DOHH2 (cell line): ENCODE data around the gene DDX41.
A peak's percentile ranks its signal among the peaks of the same experiment; 100 is the strongest.

Source experiments
- EZH2phosphoT487 ChIP-seq: fragments of 200-600 bp; sonication (generic); IDR thresholded peaks from 2 replicates; pipeline ENCODE4 v1.6.1; 2017; ENCODE audit warnings: borderline replicate concordance, mild to moderate bottlenecking, antibody characterized with exemption, low read length, moderate library complexity, mixed read lengths
- TF ChIP-seq, protein P1 (sequence below): fragments of 200-600 bp; sonication (generic); IDR thresholded peaks from one replicate; pipeline ENCODE4 v1.5.1; 2014; ENCODE audit warnings: antibody characterized with exemption, mild to moderate bottlenecking, low read depth, low read length; ENCODE audit not compliant: poor library complexity, severe bottlenecking

DNA sequence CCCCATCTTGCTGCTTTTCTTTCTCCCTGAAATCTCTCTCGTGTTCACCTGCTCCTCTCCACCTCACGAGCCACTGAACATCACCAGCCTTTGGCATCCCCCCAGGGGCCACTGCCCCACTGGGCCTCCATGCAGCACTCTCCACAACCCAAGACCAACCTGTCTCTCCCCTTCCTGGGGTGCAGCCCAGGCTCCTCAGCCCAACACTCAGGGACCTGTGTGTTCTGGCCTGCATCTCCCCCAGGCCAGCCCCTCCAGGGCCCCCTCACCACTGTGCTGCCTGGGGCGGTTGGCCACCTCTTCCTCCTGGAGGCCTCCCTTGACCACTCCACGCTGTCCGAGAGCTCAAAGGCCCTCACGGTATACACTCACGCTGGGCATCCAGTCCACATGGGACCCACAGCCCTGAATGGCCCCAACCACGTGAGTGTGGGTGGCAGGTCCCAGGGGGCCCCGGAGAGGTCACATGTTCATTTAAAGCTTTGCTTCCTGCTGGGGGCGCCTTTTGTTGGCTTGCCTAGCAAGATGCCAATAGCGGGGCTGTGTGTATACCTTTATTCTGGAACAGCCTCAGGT is 6.7 kb downstream of the DDX41 start:
- TF ChIP-seq, protein P1, sequence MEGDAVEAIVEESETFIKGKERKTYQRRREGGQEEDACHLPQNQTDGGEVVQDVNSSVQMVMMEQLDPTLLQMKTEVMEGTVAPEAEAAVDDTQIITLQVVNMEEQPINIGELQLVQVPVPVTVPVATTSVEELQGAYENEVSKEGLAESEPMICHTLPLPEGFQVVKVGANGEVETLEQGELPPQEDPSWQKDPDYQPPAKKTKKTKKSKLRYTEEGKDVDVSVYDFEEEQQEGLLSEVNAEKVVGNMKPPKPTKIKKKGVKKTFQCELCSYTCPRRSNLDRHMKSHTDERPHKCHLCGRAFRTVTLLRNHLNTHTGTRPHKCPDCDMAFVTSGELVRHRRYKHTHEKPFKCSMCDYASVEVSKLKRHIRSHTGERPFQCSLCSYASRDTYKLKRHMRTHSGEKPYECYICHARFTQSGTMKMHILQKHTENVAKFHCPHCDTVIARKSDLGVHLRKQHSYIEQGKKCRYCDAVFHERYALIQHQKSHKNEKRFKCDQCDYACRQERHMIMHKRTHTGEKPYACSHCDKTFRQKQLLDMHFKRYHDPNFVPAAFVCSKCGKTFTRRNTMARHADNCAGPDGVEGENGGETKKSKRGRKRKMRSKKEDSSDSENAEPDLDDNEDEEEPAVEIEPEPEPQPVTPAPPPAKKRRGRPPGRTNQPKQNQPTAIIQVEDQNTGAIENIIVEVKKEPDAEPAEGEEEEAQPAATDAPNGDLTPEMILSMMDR = peak; percentile 69
- no peak for TF ChIP-seq EZH2phosphoT487
